ENCODE data around the gene LSM12.

DNA sequence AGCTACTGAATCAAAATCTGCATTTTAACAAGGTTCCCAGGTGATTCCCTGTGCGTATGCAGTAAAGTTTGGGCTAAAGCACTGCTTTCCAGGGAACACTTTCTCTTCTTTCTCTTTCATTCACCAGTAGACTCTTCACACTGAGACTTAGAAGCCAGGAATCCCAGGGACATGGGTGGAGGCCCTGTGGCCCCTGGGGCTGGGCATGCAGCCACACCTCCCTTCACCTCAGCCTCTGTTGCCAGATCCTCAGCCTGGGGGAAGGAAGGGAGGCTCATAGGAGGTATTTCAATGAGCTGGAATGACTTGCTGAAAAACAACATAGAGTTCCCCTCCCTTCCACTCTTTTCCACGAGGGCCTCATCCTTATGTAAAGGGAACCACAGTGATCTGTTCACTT is 5.3 kb upstream of the LSM12 start:
- TF ChIP-seq, protein P1, sequence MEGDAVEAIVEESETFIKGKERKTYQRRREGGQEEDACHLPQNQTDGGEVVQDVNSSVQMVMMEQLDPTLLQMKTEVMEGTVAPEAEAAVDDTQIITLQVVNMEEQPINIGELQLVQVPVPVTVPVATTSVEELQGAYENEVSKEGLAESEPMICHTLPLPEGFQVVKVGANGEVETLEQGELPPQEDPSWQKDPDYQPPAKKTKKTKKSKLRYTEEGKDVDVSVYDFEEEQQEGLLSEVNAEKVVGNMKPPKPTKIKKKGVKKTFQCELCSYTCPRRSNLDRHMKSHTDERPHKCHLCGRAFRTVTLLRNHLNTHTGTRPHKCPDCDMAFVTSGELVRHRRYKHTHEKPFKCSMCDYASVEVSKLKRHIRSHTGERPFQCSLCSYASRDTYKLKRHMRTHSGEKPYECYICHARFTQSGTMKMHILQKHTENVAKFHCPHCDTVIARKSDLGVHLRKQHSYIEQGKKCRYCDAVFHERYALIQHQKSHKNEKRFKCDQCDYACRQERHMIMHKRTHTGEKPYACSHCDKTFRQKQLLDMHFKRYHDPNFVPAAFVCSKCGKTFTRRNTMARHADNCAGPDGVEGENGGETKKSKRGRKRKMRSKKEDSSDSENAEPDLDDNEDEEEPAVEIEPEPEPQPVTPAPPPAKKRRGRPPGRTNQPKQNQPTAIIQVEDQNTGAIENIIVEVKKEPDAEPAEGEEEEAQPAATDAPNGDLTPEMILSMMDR (IDR thresholded peaks at IDR 0.05), result no peak
- no peak for TF ChIP-seq ZFX (IDR thresholded peaks at IDR 0.05; ENCODE audit: borderline replicate concordance)
